ENCODE results near the gene LASP1.

Gene LASP1

GRCh38 chr17:38870259-38871165 lies 654 bp downstream of the LASP1 start:
- peak; percentile 38 for DNase-seq (ENCODE audit: low read depth)

- DNase-seq (ENCODE audit: low read depth) = peak; percentile 70
These were observed 1.6 kb downstream of the LASP1 start for GRCh38 chr17:38871247-38872015.

GRCh38 chr17:38872027-38872511 lies 2.2 kb downstream of the LASP1 start:
- no peak for DNase-seq (ENCODE audit: low read depth)

GRCh38 chr17:38872671-38873385 lies 3.0 kb downstream of the LASP1 start:
- no peak for DNase-seq (ENCODE audit: low read depth)

- no peak for DNase-seq (ENCODE audit: low read depth)
These were observed 4.0 kb downstream of the LASP1 start for GRCh38 chr17:38873640-38874380.

GRCh38 chr17:38874505-38875400 lies 4.9 kb downstream of the LASP1 start:
- DNase-seq (ENCODE audit: low read depth) = no peak

- DNase-seq (ENCODE audit: low read depth) = no peak
These were observed 5.7 kb downstream of the LASP1 start for GRCh38 chr17:38875477-38876075.

- DNase-seq (ENCODE audit: low read depth) = no peak
These were observed 7.4 kb downstream of the LASP1 start for GRCh38 chr17:38877130-38877851.

- peak; percentile 66 for DNase-seq (ENCODE audit: low read depth)
These were observed 10.2 kb downstream of the LASP1 start for GRCh38 chr17:38879878-38880665.

- no peak for DNase-seq (ENCODE audit: low read depth)
These were observed 11.8 kb downstream of the LASP1 start for GRCh38 chr17:38881600-38882191.

GRCh38 chr17:38882870-38883269 lies 13.0 kb downstream of the LASP1 start:
- DNase-seq (ENCODE audit: low read depth) = no peak

- DNase-seq (ENCODE audit: low read depth) = no peak
These were observed 14.0 kb downstream of the LASP1 start for GRCh38 chr17:38883592-38884526.

GRCh38 chr17:38885044-38885727 lies 15.3 kb downstream of the LASP1 start:
- no peak for DNase-seq (ENCODE audit: low read depth)

GRCh38 chr17:38885728-38886642 lies 16.1 kb downstream of the LASP1 start:
- no peak for DNase-seq (ENCODE audit: low read depth)

GRCh38 chr17:38886643-38887010 lies 16.8 kb downstream of the LASP1 start:
- no peak for DNase-seq (ENCODE audit: low read depth)
